Measurements from ENCODE around the gene CAMK2G.

Gene CAMK2G

GRCh38 chr10:73813333-73813732 is 61.0 kb downstream of the CAMK2G start:
- Histone ChIP-seq H3K4me1 (no peaks in the 10 kb centered on the region), H3K27me3 (no peaks in the 10 kb centered on the region), H3K9me3 (no peaks in the 10 kb centered on the region), H3K4me3 (ENCODE audit: low read depth, low read length) (no peak overlapping the region), H3K36me3 (0 out of 2 replicates have a peak, but pooled peaks cover 7% of the 10 kb centered on the region)
- no peak for TF ChIP-seq CTCF (IDR thresholded peaks at IDR 0.05; ENCODE audit: low read depth, low read length)
- no peak for DNase-seq

- Histone ChIP-seq H3K27me3 (no peaks in the 10 kb centered on the region), H3K4me3 (ENCODE audit: low read depth, low read length) (no peak overlapping the region), H3K4me1 (no peaks in the 10 kb centered on the region), H3K36me3 (peaks cover 7% of the 10 kb centered on the region; the same call in 1 of the 2 replicates), H3K9me3 (no peaks in the 10 kb centered on the region)
- no peak for DNase-seq
- no peak for TF ChIP-seq CTCF (IDR thresholded peaks at IDR 0.05; ENCODE audit: low read depth, low read length)
These were observed 61.7 kb downstream of the CAMK2G start for GRCh38 chr10:73812657-73813056.

- H3K27me3 ChIP-seq, result no peaks in the 10 kb centered on the region
- DNase-seq, result peak; percentile 35
- H3K4me3 ChIP-seq (ENCODE audit: low read depth, low read length), result peak overlapping the region; percentile 75
- TF ChIP-seq CTCF (IDR thresholded peaks at IDR 0.05; ENCODE audit: low read depth, low read length), result no peak
- H3K4me1 ChIP-seq, result no peaks in the 10 kb centered on the region
- H3K36me3 ChIP-seq, result peaks cover 15% of the 10 kb centered on the region
- no peaks in the 10 kb centered on the region for H3K9me3 ChIP-seq
These were observed 63.5 kb downstream of the CAMK2G start for GRCh38 chr10:73810735-73811465.

GRCh38 chr10:73810358-73810734 is 64.0 kb downstream of the CAMK2G start:
- no peak for TF ChIP-seq CTCF (IDR thresholded peaks at IDR 0.05; ENCODE audit: low read depth, low read length)
- Histone ChIP-seq H3K9me3 (no peaks in the 10 kb centered on the region), H3K4me3 (ENCODE audit: low read depth, low read length) (peak overlapping the region; percentile 75), H3K36me3 (peaks cover 15% of the 10 kb centered on the region), H3K4me1 (no peaks in the 10 kb centered on the region), H3K27me3 (no peaks in the 10 kb centered on the region)
- DNase-seq, result no peak

GRCh38 chr10:73809061-73809818 is 65.1 kb downstream of the CAMK2G start:
- Histone ChIP-seq H3K4me1 (no peaks in the 10 kb centered on the region), H3K36me3 (peaks cover 15% of the 10 kb centered on the region), H3K4me3 (ENCODE audit: low read depth, low read length) (no peak overlapping the region), H3K27me3 (no peaks in the 10 kb centered on the region), H3K9me3 (no peaks in the 10 kb centered on the region)
- TF ChIP-seq CTCF (IDR thresholded peaks at IDR 0.05; ENCODE audit: low read depth, low read length), result no peak
- no peak for DNase-seq

Data from BE2C (cell line).